Gastroesophageal sphincter (tissue), 3 donors: ENCODE measurements around the gene DISC1.

Source experiments
- CTCF ChIP-seq, 4 experiments: fragments of 200-600 bp in 2 of 4; fragments of 450-650 bp in 2 of 4; sonication (generic) in 1 of 4; IDR thresholded peaks; one replicate each; pipeline ENCODE4 v1.5.1; 2017 to 2019; ENCODE audit warnings: antibody characterized with exemption in 4 of 4, mild to moderate bottlenecking in 2 of 4, moderate library complexity in 2 of 4
- POLR2A ChIP-seq, 2 donors: fragments of 450-650 bp; IDR thresholded peaks; one replicate each; pipeline ENCODE4 v1.6.1; 2017; ENCODE audit warnings: antibody characterized with exemption in 2 of 2, mild to moderate bottlenecking in 2 of 2, moderate library complexity in 1 of 2
- POLR2AphosphoS5 ChIP-seq: sonication (generic); formaldehyde crosslinking; IDR thresholded peaks from one replicate; pipeline ENCODE4 v1.6.1; 2017; ENCODE audit warnings: antibody characterized with exemption

- TF ChIP-seq CTCF (IDR thresholded peaks at IDR 0.05) (no peak), POLR2AphosphoS5 (no peak), POLR2A (IDR thresholded peaks at IDR 0.05) (no peak)
Measured at GRCh38 chr1:231855926-231856325, 229.3 kb downstream of the DISC1 start.
